Measurements from ENCODE around the gene NEB.

DNA sequence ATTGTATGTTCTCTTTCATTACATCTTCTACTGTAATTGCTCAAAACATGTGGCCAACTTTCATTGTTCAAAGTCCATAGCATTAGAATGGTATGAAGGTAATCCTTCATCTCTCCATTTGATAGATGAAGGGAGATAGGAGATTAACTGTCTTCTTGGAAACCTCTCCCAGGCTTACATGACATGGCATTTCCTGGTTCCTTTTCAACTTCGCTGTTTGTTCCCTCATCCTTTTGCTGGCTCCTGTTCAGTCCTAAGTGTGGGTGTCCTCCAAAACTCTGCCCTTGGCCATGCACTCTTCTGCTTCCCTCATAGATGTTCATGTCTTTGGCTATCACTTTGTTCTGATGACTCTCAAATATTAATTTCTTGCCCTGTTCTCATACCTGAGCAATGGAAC is 13.8 kb downstream of the NEB start:
- TF ChIP-seq, protein P1, sequence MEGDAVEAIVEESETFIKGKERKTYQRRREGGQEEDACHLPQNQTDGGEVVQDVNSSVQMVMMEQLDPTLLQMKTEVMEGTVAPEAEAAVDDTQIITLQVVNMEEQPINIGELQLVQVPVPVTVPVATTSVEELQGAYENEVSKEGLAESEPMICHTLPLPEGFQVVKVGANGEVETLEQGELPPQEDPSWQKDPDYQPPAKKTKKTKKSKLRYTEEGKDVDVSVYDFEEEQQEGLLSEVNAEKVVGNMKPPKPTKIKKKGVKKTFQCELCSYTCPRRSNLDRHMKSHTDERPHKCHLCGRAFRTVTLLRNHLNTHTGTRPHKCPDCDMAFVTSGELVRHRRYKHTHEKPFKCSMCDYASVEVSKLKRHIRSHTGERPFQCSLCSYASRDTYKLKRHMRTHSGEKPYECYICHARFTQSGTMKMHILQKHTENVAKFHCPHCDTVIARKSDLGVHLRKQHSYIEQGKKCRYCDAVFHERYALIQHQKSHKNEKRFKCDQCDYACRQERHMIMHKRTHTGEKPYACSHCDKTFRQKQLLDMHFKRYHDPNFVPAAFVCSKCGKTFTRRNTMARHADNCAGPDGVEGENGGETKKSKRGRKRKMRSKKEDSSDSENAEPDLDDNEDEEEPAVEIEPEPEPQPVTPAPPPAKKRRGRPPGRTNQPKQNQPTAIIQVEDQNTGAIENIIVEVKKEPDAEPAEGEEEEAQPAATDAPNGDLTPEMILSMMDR (IDR thresholded peaks at IDR 0.05 in 8 of 11, conservative IDR thresholded peaks at IDR 0.05 in 3 of 11): no peak
- TF ChIP-seq POLR2AphosphoS5 (IDR thresholded peaks at IDR 0.05): no peak

All from spleen (tissue), 7 donors.